GM12878 (cell line): ENCODE measurements around the gene ATP4B. TPM values are rescaled to one million over a fixed set of nuclear protein-coding genes. Genes with fewer than 3 reads are reported as not detected.

Source experiments
- ATAC-seq: fragments of 200-7000 bp; cut with Tn5 transposase; 3 replicates; pipeline ENCODE4 v1.9.1; 2020; ENCODE audit warnings: mild to moderate bottlenecking, moderate library complexity
- BruUV-seq: library from RNA; stranded (reverse); fragments of 400-500 nt; replicated peaks from 2 replicates; lab custom pipeline; 2021; lab: Mats Ljungman, UMichigan
- CTCF ChIA-PET: fragments of 300-600 bp; sonication (Branson Sonifier 250); formaldehyde crosslinking; extraction: SDS; loops from one replicate; lab custom pipeline; 2021; ENCODE audit warnings: inconsistent platforms; lab: Yijun Ruan, JAX
- POLR2A ChIA-PET: fragments of 350-600 bp; formaldehyde crosslinking; extraction: SDS; loops from one replicate; lab custom pipeline; 2021; ENCODE audit warnings: inconsistent platforms; lab: Charles Lee
- RAD21 ChIA-PET: fragments of 300-600 bp; sonication (Branson Sonifier 250); formaldehyde crosslinking; loops from one replicate; lab custom pipeline; 2023; ENCODE audit warnings: antibody characterized with exemption; ENCODE audit not compliant: unreplicated experiment; lab: Charles Lee
- SMC1A ChIA-PET: fragments of 300-600 bp; sonication (Branson Sonifier 250); formaldehyde crosslinking; loops from one replicate; lab custom pipeline; 2023; ENCODE audit not compliant: unreplicated experiment, uncharacterized antibody; lab: Charles Lee
- DNase-seq: peaks from one replicate; pipeline ENCODE4 v3.0.0-alpha.2; 2011; ENCODE audit warnings: low read depth, low spot score
- FAIRE-seq: peaks from 3 replicates; lab custom pipeline; 2011; peaks lifted over from hg19 to GRCh38; lab: Jason Lieb, UNC
- H2AFZ ChIP-seq: 2 replicates; pipeline ENCODE4 v1.6.0; 2011; ENCODE audit warnings: low read depth, low read length, control low read depth; ENCODE audit not compliant: control insufficient read depth
- H3K27ac ChIP-seq: 2 replicates; pipeline ENCODE4 v1.5.1; 2011; ENCODE audit warnings: control low read depth; ENCODE audit not compliant: control insufficient read depth, insufficient read depth
- H3K27me3 ChIP-seq, 2 experiments: replicated peaks in 1 of 2; 2 replicates each; pipeline versions ENCODE4 v1.6.0 to v1.6.1; 2011; ENCODE audit warnings: low read length in 1 of 2; ENCODE audit not compliant: control insufficient read depth in 2 of 2, insufficient read depth in 2 of 2
- H3K36me3 ChIP-seq, 2 experiments: 2 replicates each; pipeline ENCODE4 v1.5.1; 2011; ENCODE audit warnings: low read length in 1 of 2; ENCODE audit not compliant: control insufficient read depth in 2 of 2, insufficient read depth in 2 of 2
- H3K4me1 ChIP-seq: 2 replicates; pipeline ENCODE4 v1.6.1; 2011; ENCODE audit warnings: mild to moderate bottlenecking, low read length, moderate library complexity, mixed read lengths; ENCODE audit not compliant: control insufficient read depth, insufficient read depth
- H3K4me2 ChIP-seq: 2 replicates; pipeline ENCODE4 v1.6.0; 2011; ENCODE audit warnings: control low read depth; ENCODE audit not compliant: control insufficient read depth, insufficient read depth
- H3K4me3 ChIP-seq: fragments of 200-600 bp; sonication (generic); 2 replicates; pipeline ENCODE4 v1.5.1; 2016
- H3K79me2 ChIP-seq: 2 replicates; pipeline ENCODE4 v1.6.0; 2011; ENCODE audit warnings: low read length; ENCODE audit not compliant: control insufficient read depth, insufficient read depth
- H3K9ac ChIP-seq: 2 replicates; pipeline ENCODE4 v1.8.0; 2011; ENCODE audit warnings: low read length, control low read depth, mixed read lengths; ENCODE audit not compliant: control insufficient read depth, insufficient read depth
- H3K9me3 ChIP-seq: replicated peaks from 3 replicates; pipeline ENCODE4 v1.5.1; 2011; ENCODE audit warnings: mild to moderate bottlenecking, low read length; ENCODE audit not compliant: control insufficient read depth, insufficient read depth
- H4K20me1 ChIP-seq: 2 replicates; pipeline ENCODE4 v1.6.0; 2011; ENCODE audit not compliant: control insufficient read depth, insufficient read depth
- BCL11A ChIP-seq: IDR thresholded peaks from 2 replicates; pipeline ENCODE4 v1.6.1; 2011; ENCODE audit warnings: low read depth, low read length
- ELK1 ChIP-seq: IDR thresholded peaks from 2 replicates; pipeline ENCODE4 v1.6.1; 2012; ENCODE audit warnings: low read depth, low read length, improper control_type of control experiment
- FOXM1 ChIP-seq: IDR thresholded peaks from 2 replicates; pipeline ENCODE4 v1.6.1; 2012; ENCODE audit warnings: low read depth, mild to moderate bottlenecking, inconsistent platforms, low read length, moderate library complexity
- NBN ChIP-seq: fragments of 450-650 bp; IDR thresholded peaks from 2 replicates; pipeline ENCODE4 v1.6.1; 2016
- NR2C1 ChIP-seq: fragments of 450-650 bp; IDR thresholded peaks from 2 replicates; pipeline ENCODE4 v1.6.1; 2017; ENCODE audit warnings: antibody characterized with exemption, mild to moderate bottlenecking, moderate library complexity
- PAX8 ChIP-seq: fragments of 450-650 bp; IDR thresholded peaks from 2 replicates; pipeline ENCODE4 v1.6.1; 2017; ENCODE audit warnings: mild to moderate bottlenecking, moderate library complexity
- POLR2A ChIP-seq: IDR thresholded peaks from 2 replicates; pipeline ENCODE4 v1.6.1; 2011; ENCODE audit warnings: low read depth, mild to moderate bottlenecking, low read length
- RUNX3 ChIP-seq: IDR thresholded peaks from 2 replicates; pipeline ENCODE4 v1.6.1; 2012; ENCODE audit warnings: low read length, inconsistent platforms
- SREBF2 ChIP-seq: IDR thresholded peaks from 2 replicates; pipeline ENCODE4 v1.6.1; 2012; ENCODE audit warnings: mild to moderate bottlenecking, low read length
- TCF12 ChIP-seq: IDR thresholded peaks from 2 replicates; pipeline ENCODE4 v1.6.1; 2011; ENCODE audit warnings: low read depth, mild to moderate bottlenecking, low read length
- WRNIP1 ChIP-seq: IDR thresholded peaks from 2 replicates; pipeline ENCODE4 v1.6.1; 2011; ENCODE audit warnings: low read depth, low read length, improper control_type of control experiment, borderline replicate concordance
- YY1 ChIP-seq: IDR thresholded peaks from 2 replicates; pipeline ENCODE4 v1.6.1; 2011; ENCODE audit warnings: low read depth, mild to moderate bottlenecking, low read length
- ZNF24 ChIP-seq: fragments of 450-650 bp; IDR thresholded peaks from 2 replicates; pipeline ENCODE4 v1.6.1; 2017; ENCODE audit warnings: antibody characterized with exemption, mild to moderate bottlenecking
- whole genome bisulfite sequencing: methylation state at CpG from one replicate; pipeline ENCODE4 v1.1.6; 2016; ENCODE audit warnings: low lambda C conversion rate; ENCODE audit not compliant: insufficient replicate concordance, insufficient coverage; ENCODE audit errors: missing lambda C conversion rate; 5-methylcytosine and 5-hydroxymethylcytosine counted together
- in situ Hi-C: fragments of 300-500 bp; cut with MboI; formaldehyde crosslinking; loops from 9 replicates; pipeline ENCODE4 v1.14.3; 2018; ENCODE audit warnings: mixed read lengths
- intact Hi-C: fragments of 100-400 bp; cut with micrococcal nuclease; formaldehyde crosslinking; loops from one replicate; pipeline ENCODE4 v1.14.2; 2022; ENCODE audit not compliant: unreplicated experiment
- polyA plus RNA-seq, 11 experiments: library from polyadenylated mRNA; depleted of rRNA in 4 of 11; unstranded in 6 of 11; stranded (reverse) in 5 of 11; fragments of >200 nt; fragmentation: Nextera tagmentation in 4 of 11; fragmentation: Illumina TruSeq in 1 of 11; extraction: Ambion mirVana in 4 of 11; extraction: Trizol in 1 of 11; gene quantifications; 1 replicate in 1 of 11; 2 replicates in 10 of 11; pipeline versions ENCODE4 v1.2.1 to v1.2.3, GENCODE V29; 2011 to 2016; ENCODE audit warnings: inconsistent platforms in 2 of 11, missing spikeins in 2 of 11, low read depth in 1 of 11
- total RNA-seq, 4 experiments: library from RNA; depleted of rRNA in 3 of 4; stranded (reverse); fragments of >200 nt in 3 of 4; fragmentation: Illumina TruSeq in 1 of 4; extraction: Trizol in 1 of 4; gene quantifications; 2 replicates each; pipeline versions ENCODE4 v1.2.1 to v1.2.3, GENCODE V29; 2013 to 2021
- TF ChIP-seq, protein P1 (sequence below): fragments of 450-650 bp; IDR thresholded peaks from 2 replicates; pipeline ENCODE4 v1.6.1; 2017; ENCODE audit warnings: low read depth, mild to moderate bottlenecking, moderate library complexity

ATP4B gene
- total and polyA plus RNA-seq, 10 of the 15 experiments (the other 5 are each of a cell fraction or from before 2014, with no cell fraction given) = 0.05 to 0.33 (median 0.20) TPM; not detected in 4

- Histone ChIP-seq H3K4me3 (no peak overlapping the region), H3K79me2 (no peaks in the 10 kb centered on the region)
- FAIRE-seq = no peak
- no peak for TF ChIP-seq YY1
- no peak for TF ChIP-seq BCL11A
- no peak for TF ChIP-seq ZNF24
- TF ChIP-seq, protein P1, sequence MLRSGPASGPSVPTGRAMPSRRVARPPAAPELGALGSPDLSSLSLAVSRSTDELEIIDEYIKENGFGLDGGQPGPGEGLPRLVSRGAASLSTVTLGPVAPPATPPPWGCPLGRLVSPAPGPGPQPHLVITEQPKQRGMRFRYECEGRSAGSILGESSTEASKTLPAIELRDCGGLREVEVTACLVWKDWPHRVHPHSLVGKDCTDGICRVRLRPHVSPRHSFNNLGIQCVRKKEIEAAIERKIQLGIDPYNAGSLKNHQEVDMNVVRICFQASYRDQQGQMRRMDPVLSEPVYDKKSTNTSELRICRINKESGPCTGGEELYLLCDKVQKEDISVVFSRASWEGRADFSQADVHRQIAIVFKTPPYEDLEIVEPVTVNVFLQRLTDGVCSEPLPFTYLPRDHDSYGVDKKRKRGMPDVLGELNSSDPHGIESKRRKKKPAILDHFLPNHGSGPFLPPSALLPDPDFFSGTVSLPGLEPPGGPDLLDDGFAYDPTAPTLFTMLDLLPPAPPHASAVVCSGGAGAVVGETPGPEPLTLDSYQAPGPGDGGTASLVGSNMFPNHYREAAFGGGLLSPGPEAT = no peak
- TF ChIP-seq WRNIP1 = no peak
- no peak for TF ChIP-seq RUNX3
- no peak for TF ChIP-seq SREBF2
- TF ChIP-seq NBN = no peak
- no peak for TF ChIP-seq TCF12
- no peak for TF ChIP-seq ELK1
- no peak for TF ChIP-seq PAX8
- no peak for TF ChIP-seq POLR2A
- TF ChIP-seq FOXM1 = no peak
- TF ChIP-seq NR2C1 = no peak
- TF ChIP-seq, all 136 proteins: peak for 0
- ATAC-seq (no peak), DNase-seq (no peak)
- CTCF ChIA-PET = no interaction called here
- Histone ChIP-seq H4K20me1 (no peaks in the 10 kb centered on the region), H3K4me1 (no peaks in the 10 kb centered on the region), H3K4me2 (no peak overlapping the region), H3K9me3 (no peaks in the 10 kb centered on the region; the same call in 2 of the 3 replicates), H3K27ac (no peak overlapping the region), H3K36me3 (no peaks in the 10 kb centered on the region), H3K27me3 (no peaks in the 10 kb centered on the region), H2AFZ (no peak overlapping the region), H3K9ac (no peak overlapping the region)
- intact Hi-C loops (no loop called here), in situ Hi-C loops (no loop called here)
- BruUV-seq = no TSS peak
- POLR2A ChIA-PET = no interaction called here
- RAD21 ChIA-PET = no interaction called here
- SMC1A ChIA-PET = no interaction called here
- WGBS = 34% methylated on average over 21 of the region's 21 CpGs
Observed at GRCh38 chr13:113669755-113670341, 11.8 kb upstream of the ATP4B start.
